ENCODE measurements around the gene PSPN.

The PSPN gene

DNA sequence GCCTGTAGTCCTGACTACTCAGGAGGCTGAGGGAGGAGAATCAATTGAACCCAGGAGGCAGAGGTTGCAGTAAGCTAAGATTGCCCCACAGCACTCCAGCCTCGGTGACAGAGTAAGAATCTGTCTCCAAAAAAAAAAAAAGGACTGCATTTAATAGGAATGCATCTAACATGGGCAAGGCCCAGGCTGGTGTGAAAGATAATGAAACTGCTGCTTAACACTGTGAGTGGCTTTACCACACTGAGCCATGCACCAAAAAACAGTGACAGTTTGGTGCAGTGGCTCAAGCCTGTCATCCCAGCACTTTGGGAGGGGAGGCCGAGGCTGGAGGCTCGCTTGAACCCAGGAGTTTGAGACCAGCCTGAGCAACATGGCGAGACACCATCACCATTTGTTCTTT, 8.6 kb upstream of the PSPN start (continued):
- TF ChIP-seq, protein P1, sequence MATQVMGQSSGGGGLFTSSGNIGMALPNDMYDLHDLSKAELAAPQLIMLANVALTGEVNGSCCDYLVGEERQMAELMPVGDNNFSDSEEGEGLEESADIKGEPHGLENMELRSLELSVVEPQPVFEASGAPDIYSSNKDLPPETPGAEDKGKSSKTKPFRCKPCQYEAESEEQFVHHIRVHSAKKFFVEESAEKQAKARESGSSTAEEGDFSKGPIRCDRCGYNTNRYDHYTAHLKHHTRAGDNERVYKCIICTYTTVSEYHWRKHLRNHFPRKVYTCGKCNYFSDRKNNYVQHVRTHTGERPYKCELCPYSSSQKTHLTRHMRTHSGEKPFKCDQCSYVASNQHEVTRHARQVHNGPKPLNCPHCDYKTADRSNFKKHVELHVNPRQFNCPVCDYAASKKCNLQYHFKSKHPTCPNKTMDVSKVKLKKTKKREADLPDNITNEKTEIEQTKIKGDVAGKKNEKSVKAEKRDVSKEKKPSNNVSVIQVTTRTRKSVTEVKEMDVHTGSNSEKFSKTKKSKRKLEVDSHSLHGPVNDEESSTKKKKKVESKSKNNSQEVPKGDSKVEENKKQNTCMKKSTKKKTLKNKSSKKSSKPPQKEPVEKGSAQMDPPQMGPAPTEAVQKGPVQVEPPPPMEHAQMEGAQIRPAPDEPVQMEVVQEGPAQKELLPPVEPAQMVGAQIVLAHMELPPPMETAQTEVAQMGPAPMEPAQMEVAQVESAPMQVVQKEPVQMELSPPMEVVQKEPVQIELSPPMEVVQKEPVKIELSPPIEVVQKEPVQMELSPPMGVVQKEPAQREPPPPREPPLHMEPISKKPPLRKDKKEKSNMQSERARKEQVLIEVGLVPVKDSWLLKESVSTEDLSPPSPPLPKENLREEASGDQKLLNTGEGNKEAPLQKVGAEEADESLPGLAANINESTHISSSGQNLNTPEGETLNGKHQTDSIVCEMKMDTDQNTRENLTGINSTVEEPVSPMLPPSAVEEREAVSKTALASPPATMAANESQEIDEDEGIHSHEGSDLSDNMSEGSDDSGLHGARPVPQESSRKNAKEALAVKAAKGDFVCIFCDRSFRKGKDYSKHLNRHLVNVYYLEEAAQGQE (tag by site-specific recombination; IDR thresholded peaks at IDR 0.05) = no peak
- TF ChIP-seq ZNF555 (tag by site-specific recombination; conservative IDR thresholded peaks at IDR 0.05) (no peak), ZXDB (tag by site-specific recombination; IDR thresholded peaks at IDR 0.05) (no peak), TCF7L2 (IDR thresholded peaks at IDR 0.05; ENCODE audit: borderline replicate concordance, low read depth, low read length) (no peak)

DNA sequence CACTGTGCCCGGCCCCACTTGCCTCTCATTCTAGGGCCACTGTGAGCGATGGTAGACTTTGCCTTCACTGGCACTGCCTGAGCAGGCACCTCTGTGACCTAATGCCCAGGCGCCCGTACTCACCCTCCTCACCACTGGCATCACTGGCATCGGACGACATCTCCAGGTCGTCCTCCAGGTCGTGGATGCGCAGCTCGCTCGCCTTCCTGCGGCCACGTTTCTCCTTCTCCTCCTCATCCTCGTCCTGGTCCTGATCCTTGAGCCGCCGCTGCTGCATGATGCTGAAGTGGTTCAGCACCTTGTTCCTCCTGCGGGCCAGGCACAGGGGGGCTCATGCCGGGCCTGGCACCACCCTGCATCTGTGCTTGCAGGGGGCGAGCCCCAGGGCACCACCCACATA, 7.5 kb upstream of the PSPN start:
- CTCF ChIA-PET = no interaction called here

More for the DNA sequence above, 7.5 kb upstream of the PSPN start:
- POLR2A ChIA-PET = interaction anchor here (0.6 kb wide), 1 partner anchor 60 kb away, joined by 5 read pairs; no protein-coding TSS in a partner anchor
- no peak overlapping the region for H3K4me3 ChIP-seq (ENCODE audit: low read depth, low read length)
- no peak overlapping the region for H3K27ac ChIP-seq (ENCODE audit: extremely low read depth, low read depth, low read length)
- TF ChIP-seq ZNF529 (tag by site-specific recombination; IDR thresholded peaks at IDR 0.05; ENCODE audit: insufficient replicate concordance) (no peak), KLF16 (tag by site-specific recombination; IDR thresholded peaks at IDR 0.05) (no peak), ZNF292 (tag by site-specific recombination; IDR thresholded peaks at IDR 0.05; ENCODE audit: borderline replicate concordance, low read depth) (no peak), ZBTB8A (tag by site-specific recombination; IDR thresholded peaks at IDR 0.05) (no peak), ZNF341 (tag by site-specific recombination; IDR thresholded peaks at IDR 0.05; ENCODE audit: low read depth) (no peak), SP7 (tag by site-specific recombination; IDR thresholded peaks at IDR 0.05) (no peak), ZNF311 (tag by site-specific recombination; IDR thresholded peaks at IDR 0.05; ENCODE audit: borderline replicate concordance) (no peak), ZNF544 (tag by site-specific recombination; IDR thresholded peaks at IDR 0.05) (no peak), ZNF132 (tag by site-specific recombination; IDR thresholded peaks at IDR 0.05; ENCODE audit: borderline replicate concordance) (no peak), ZNF664 (tag by site-specific recombination; IDR thresholded peaks at IDR 0.05) (no peak), ZNF302 (tag by site-specific recombination; IDR thresholded peaks at IDR 0.05; ENCODE audit: low read depth) (no peak), ZNF76 (tag by site-specific recombination; IDR thresholded peaks at IDR 0.05; ENCODE audit: borderline replicate concordance, low read depth) (no peak), ZNF133 (tag by site-specific recombination; IDR thresholded peaks at IDR 0.05) (no peak)
- TF ChIP-seq, protein P2, sequence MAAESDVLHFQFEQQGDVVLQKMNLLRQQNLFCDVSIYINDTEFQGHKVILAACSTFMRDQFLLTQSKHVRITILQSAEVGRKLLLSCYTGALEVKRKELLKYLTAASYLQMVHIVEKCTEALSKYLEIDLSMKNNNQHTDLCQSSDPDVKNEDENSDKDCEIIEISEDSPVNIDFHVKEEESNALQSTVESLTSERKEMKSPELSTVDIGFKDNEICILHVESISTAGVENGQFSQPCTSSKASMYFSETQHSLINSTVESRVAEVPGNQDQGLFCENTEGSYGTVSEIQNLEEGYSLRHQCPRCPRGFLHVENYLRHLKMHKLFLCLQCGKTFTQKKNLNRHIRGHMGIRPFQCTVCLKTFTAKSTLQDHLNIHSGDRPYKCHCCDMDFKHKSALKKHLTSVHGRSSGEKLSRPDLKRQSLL (tag by site-specific recombination; IDR thresholded peaks at IDR 0.05) = no peak
- TF ChIP-seq, protein P3, sequence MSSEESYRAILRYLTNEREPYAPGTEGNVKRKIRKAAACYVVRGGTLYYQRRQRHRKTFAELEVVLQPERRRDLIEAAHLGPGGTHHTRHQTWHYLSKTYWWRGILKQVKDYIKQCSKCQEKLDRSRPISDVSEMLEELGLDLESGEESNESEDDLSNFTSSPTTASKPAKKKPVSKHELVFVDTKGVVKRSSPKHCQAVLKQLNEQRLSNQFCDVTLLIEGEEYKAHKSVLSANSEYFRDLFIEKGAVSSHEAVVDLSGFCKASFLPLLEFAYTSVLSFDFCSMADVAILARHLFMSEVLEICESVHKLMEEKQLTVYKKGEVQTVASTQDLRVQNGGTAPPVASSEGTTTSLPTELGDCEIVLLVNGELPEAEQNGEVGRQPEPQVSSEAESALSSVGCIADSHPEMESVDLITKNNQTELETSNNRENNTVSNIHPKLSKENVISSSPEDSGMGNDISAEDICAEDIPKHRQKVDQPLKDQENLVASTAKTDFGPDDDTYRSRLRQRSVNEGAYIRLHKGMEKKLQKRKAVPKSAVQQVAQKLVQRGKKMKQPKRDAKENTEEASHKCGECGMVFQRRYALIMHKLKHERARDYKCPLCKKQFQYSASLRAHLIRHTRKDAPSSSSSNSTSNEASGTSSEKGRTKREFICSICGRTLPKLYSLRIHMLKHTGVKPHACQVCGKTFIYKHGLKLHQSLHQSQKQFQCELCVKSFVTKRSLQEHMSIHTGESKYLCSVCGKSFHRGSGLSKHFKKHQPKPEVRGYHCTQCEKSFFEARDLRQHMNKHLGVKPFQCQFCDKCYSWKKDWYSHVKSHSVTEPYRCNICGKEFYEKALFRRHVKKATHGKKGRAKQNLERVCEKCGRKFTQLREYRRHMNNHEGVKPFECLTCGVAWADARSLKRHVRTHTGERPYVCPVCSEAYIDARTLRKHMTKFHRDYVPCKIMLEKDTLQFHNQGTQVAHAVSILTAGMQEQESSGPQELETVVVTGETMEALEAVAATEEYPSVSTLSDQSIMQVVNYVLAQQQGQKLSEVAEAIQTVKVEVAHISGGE (tag by site-specific recombination; conservative IDR thresholded peaks at IDR 0.05; ENCODE audit: low read depth) = no peak
- TF ChIP-seq, protein P4, sequence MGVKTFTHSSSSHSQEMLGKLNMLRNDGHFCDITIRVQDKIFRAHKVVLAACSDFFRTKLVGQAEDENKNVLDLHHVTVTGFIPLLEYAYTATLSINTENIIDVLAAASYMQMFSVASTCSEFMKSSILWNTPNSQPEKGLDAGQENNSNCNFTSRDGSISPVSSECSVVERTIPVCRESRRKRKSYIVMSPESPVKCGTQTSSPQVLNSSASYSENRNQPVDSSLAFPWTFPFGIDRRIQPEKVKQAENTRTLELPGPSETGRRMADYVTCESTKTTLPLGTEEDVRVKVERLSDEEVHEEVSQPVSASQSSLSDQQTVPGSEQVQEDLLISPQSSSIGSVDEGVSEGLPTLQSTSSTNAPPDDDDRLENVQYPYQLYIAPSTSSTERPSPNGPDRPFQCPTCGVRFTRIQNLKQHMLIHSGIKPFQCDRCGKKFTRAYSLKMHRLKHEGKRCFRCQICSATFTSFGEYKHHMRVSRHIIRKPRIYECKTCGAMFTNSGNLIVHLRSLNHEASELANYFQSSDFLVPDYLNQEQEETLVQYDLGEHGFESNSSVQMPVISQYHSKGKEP (tag by site-specific recombination; IDR thresholded peaks at IDR 0.05) = no peak
- TF ChIP-seq, protein P5, sequence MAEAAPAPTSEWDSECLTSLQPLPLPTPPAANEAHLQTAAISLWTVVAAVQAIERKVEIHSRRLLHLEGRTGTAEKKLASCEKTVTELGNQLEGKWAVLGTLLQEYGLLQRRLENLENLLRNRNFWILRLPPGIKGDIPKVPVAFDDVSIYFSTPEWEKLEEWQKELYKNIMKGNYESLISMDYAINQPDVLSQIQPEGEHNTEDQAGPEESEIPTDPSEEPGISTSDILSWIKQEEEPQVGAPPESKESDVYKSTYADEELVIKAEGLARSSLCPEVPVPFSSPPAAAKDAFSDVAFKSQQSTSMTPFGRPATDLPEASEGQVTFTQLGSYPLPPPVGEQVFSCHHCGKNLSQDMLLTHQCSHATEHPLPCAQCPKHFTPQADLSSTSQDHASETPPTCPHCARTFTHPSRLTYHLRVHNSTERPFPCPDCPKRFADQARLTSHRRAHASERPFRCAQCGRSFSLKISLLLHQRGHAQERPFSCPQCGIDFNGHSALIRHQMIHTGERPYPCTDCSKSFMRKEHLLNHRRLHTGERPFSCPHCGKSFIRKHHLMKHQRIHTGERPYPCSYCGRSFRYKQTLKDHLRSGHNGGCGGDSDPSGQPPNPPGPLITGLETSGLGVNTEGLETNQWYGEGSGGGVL (tag by site-specific recombination; IDR thresholded peaks at IDR 0.05) = no peak
- H3K36me3 ChIP-seq (ENCODE audit: control insufficient read depth in 2 of 2, insufficient read depth in 1 of 2, low read length in 2 of 2) = peaks cover 52 to 86% of the 10 kb centered on the region in 2 experiments
- no peaks in the 10 kb centered on the region for H3K4me1 ChIP-seq (ENCODE audit: control insufficient read depth, insufficient read depth, low read length)
- no peaks in the 10 kb centered on the region for H3K9me3 ChIP-seq (ENCODE audit: control insufficient read depth, insufficient read depth, low read depth, low read length)

Data from HEK293 (cell line).